GM12875 (cell line): ENCODE results near the gene C11orf65.

Experiments used
- H3K4me3 ChIP-seq: one replicate; pipeline ENCODE4 v1.5.1; 2011; ENCODE audit warnings: low read depth, low read length, control low read depth
- TF ChIP-seq, protein P1 (sequence below): IDR thresholded peaks from 2 replicates; pipeline ENCODE4 v1.5.1; 2011; ENCODE audit warnings: low read depth, mild to moderate bottlenecking, control low read depth, inconsistent platforms, low read length, moderate library complexity, borderline replicate concordance; ENCODE audit not compliant: insufficient read depth

The C11orf65 gene

DNA sequence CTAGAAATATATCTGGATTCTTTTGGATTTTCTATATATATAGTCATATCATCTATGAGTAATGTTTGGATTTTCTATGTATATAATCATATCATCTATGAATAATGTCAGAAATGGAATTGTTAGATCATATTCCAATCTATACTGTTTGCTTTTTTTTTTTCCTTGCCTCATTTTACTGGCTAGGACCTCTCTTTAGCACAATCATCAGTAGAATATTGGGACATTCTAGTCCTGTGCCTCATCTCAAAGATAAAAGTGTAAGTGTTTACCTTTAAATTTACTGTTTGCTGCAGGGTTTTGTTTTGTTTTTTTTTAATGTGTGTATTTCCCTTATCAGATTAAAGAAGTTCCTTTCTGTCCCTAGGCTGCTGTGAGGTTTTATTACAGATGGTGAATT is 97.0 kb downstream of the C11orf65 start:
- TF ChIP-seq, protein P1, sequence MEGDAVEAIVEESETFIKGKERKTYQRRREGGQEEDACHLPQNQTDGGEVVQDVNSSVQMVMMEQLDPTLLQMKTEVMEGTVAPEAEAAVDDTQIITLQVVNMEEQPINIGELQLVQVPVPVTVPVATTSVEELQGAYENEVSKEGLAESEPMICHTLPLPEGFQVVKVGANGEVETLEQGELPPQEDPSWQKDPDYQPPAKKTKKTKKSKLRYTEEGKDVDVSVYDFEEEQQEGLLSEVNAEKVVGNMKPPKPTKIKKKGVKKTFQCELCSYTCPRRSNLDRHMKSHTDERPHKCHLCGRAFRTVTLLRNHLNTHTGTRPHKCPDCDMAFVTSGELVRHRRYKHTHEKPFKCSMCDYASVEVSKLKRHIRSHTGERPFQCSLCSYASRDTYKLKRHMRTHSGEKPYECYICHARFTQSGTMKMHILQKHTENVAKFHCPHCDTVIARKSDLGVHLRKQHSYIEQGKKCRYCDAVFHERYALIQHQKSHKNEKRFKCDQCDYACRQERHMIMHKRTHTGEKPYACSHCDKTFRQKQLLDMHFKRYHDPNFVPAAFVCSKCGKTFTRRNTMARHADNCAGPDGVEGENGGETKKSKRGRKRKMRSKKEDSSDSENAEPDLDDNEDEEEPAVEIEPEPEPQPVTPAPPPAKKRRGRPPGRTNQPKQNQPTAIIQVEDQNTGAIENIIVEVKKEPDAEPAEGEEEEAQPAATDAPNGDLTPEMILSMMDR = no peak
- H3K4me3 ChIP-seq = no peak overlapping the region

DNA sequence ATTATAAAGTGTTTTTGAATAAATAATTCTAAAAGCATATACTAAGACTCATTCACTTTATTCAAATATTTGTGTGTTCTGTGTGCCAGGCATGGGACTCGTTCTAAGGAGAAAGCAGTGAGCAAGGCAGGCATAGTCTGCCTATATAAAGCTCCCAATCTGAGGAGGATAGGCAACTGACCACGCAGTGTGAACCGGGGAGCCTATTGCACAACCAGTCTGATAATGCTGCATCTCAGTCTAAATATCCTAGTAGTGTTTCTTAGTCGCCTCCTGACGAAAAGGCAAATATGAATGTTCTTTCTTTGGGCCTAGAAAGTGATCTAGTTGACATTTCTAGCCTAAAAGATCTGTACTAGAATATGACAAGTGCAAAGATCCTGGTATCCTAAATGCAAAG is 98.3 kb downstream of the C11orf65 start:
- no peak overlapping the region for H3K4me3 ChIP-seq
- TF ChIP-seq, protein P1 = no peak

DNA sequence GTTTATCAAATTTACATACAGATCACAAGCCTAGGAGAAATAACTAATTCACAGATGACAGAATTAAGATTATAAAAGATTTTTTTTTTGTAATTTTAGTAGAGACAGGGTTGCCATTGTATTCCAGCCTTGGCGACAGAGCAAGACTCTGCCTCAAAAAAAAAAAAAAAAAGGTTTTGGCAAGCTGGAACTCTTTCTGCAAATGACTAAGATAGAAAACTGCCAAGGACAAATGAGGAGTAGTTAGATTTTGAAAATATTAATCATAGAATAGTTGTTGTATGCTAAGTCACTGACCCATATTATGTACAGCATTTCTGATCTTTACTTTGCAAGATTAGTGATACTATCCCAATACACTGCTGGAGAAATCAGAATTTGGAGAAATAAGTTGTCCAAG is 99.2 kb downstream of the C11orf65 start:
- TF ChIP-seq, protein P1 = no peak
- no peak overlapping the region for H3K4me3 ChIP-seq

DNA sequence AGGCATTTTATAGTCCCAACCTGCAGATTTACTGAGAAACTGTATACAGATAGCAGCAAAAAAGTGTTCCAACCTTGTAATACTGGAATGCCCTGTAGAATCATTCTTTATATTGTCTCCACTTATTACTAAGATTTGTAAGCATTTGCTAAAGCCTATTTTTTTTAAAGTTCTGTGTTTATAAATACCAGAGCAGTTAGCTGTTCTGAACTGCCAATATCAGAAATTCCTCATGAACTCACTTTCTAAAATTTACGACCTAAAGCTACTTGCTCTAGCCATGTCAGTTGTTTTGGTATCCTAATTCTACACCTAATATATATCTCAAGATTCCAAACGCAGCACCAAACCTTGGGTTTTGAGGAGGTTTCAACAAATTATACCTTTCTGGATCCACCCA is 103.2 kb downstream of the C11orf65 start:
- TF ChIP-seq, protein P1 = no peak
- H3K4me3 ChIP-seq = no peak overlapping the region

DNA sequence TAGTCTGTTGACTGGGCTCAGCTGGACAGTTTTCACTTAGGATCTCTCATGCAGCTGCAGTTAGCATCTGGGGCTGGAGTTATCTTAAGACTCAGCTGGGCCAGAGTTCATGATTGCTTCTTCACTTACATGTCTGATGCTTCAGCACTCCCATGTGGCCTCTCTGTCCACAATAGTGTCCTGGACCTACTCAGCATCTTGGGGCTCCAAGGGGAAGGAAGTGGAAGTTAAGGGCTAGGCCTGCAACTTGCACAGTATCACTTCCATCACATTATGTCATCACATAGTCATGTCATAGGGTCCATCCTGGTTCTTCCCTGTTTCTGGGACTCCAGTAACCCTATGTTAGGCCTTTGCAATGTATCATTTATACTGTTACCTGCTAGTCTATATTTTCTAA is 115.9 kb downstream of the C11orf65 start:
- H3K4me3 ChIP-seq = no peak overlapping the region
- TF ChIP-seq, protein P1 = no peak

DNA sequence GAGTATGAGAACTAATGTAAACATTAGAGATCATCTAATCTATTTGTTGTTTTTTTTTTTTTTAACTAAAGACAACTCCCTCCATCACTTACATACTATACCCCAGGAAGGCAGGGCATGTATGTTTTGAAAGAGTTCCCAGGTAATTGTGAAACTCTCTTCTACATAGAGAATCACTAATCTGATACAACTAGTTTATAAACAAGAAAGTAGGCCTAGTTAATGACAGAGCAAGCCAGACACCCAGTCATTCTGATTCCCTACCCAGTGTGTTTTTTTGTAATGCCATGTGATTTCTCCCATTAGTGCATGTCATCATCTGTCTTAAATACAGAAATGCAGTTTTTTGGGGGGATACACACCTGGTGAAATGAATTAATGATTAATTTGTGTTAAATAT is 120.9 kb downstream of the C11orf65 start:
- no peak overlapping the region for H3K4me3 ChIP-seq
- TF ChIP-seq, protein P1 = no peak

DNA sequence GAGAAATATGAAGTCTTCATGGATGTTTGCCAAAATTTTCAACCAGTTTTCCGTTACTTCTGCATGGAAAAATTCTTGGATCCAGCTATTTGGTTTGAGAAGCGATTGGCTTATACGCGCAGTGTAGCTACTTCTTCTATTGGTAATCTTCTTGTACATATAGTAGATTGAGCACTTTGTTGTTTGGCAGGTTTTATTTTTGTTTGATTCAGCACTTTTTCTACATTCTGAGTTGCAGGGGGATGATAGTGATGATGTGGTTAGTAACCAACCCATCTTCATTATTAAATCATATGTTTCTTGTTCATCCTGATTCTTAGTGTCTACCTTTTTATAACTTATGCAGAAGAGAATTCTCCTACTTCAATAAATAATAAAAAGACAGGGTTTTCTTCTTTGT is 121.6 kb downstream of the C11orf65 start:
- TF ChIP-seq, protein P1 = no peak

More for the DNA sequence above, 121.6 kb downstream of the C11orf65 start:
- H3K4me3 ChIP-seq = no peak overlapping the region
